HepG2 (cell line): ENCODE measurements around the gene MAP3K14. TPM values are rescaled to one million over a fixed set of nuclear protein-coding genes. Genes with fewer than 3 reads are reported as not detected.

Experiments used
- ATF4 ChIP-seq, 2 experiments: fragments of 450-650 bp in 1 of 2; sonication (generic) in 1 of 2; formaldehyde crosslinking; IDR thresholded peaks; 2 replicates each; pipeline versions ENCODE4 v1.5.0 to v1.8.0; 2020 to 2022; ENCODE audit warnings: mild to moderate bottlenecking in 1 of 2, missing genetic modification reagents in 1 of 2
- CAMTA2 ChIP-seq: sonication (generic); formaldehyde crosslinking; IDR thresholded peaks from 2 replicates; pipeline ENCODE4 v1.4.0; 2020; ENCODE audit warnings: mild to moderate bottlenecking, missing genetic modification reagents, borderline replicate concordance
- CREB3 ChIP-seq: sonication (generic); formaldehyde crosslinking; IDR thresholded peaks from 2 replicates; pipeline ENCODE4 v1.5.0; 2020; ENCODE audit warnings: missing genetic modification reagents
- DPF2 ChIP-seq: sonication (generic); formaldehyde crosslinking; IDR thresholded peaks from 2 replicates; pipeline ENCODE4 v1.4.0; 2020; ENCODE audit warnings: mild to moderate bottlenecking, low read depth, missing genetic modification reagents, borderline replicate concordance
- E2F1 ChIP-seq: sonication (generic); formaldehyde crosslinking; IDR thresholded peaks from 2 replicates; pipeline ENCODE4 v1.5.0; 2020; ENCODE audit warnings: missing genetic modification reagents
- ELF4 ChIP-seq: sonication (generic); formaldehyde crosslinking; IDR thresholded peaks from 2 replicates; pipeline ENCODE4 v1.5.0; 2020; ENCODE audit warnings: missing genetic modification reagents, mild to moderate bottlenecking, moderate library complexity, borderline replicate concordance
- KDM5A ChIP-seq: fragments of 200-600 bp; sonication (generic); IDR thresholded peaks from 2 replicates; pipeline ENCODE4 v1.7.0; 2018; ENCODE audit warnings: antibody characterized with exemption, mild to moderate bottlenecking, low read length, borderline replicate concordance
- MYPOP ChIP-seq: sonication (generic); formaldehyde crosslinking; IDR thresholded peaks from 2 replicates; pipeline ENCODE4 v1.8.1; 2023; ENCODE audit warnings: mild to moderate bottlenecking, moderate library complexity, missing genetic modification reagents
- NFRKB ChIP-seq: fragments of 450-650 bp; IDR thresholded peaks from 2 replicates; pipeline ENCODE4 v1.6.1; 2017
- REPIN1 ChIP-seq: sonication (generic); formaldehyde crosslinking; IDR thresholded peaks from 2 replicates; pipeline ENCODE4 v1.8.0; 2022; ENCODE audit warnings: missing genetic modification reagents, low read depth, mild to moderate bottlenecking, borderline replicate concordance
- ZBTB49 ChIP-seq: sonication (generic); formaldehyde crosslinking; IDR thresholded peaks from 2 replicates; pipeline ENCODE4 v1.4.0; 2020; ENCODE audit warnings: missing genetic modification reagents, borderline replicate concordance
- ZFP36 ChIP-seq: fragments of 150-350 bp; IDR thresholded peaks from 2 replicates; pipeline ENCODE4 v1.6.1; 2018; ENCODE audit warnings: borderline replicate concordance, low read length, low read depth; ENCODE audit not compliant: partially characterized antibody
- ZFY ChIP-seq: sonication (generic); formaldehyde crosslinking; IDR thresholded peaks from 2 replicates; pipeline ENCODE4 v1.4.0; 2020; ENCODE audit warnings: missing genetic modification reagents
- ZNF17 ChIP-seq: sonication (generic); formaldehyde crosslinking; IDR thresholded peaks from 2 replicates; pipeline ENCODE4 v1.5.0; 2020; ENCODE audit warnings: mild to moderate bottlenecking, missing genetic modification reagents
- ZNF274 ChIP-seq: sonication (generic); formaldehyde crosslinking; IDR thresholded peaks from 2 replicates; pipeline ENCODE4 v1.5.1; 2020; ENCODE audit warnings: mild to moderate bottlenecking, missing genetic modification reagents
- ZNF383 ChIP-seq: sonication (generic); formaldehyde crosslinking; IDR thresholded peaks from 2 replicates; pipeline ENCODE4 v1.4.0; 2020; ENCODE audit warnings: missing genetic modification reagents, mild to moderate bottlenecking, borderline replicate concordance
- ZNF414 ChIP-seq: sonication (generic); formaldehyde crosslinking; IDR thresholded peaks from 2 replicates; pipeline ENCODE4 v1.5.0; 2020; ENCODE audit warnings: missing genetic modification reagents
- ZNF501 ChIP-seq: sonication (generic); formaldehyde crosslinking; IDR thresholded peaks from 2 replicates; pipeline ENCODE4 v1.5.1; 2020; ENCODE audit warnings: mild to moderate bottlenecking, moderate library complexity, missing genetic modification reagents
- ZNF883 ChIP-seq: sonication (generic); formaldehyde crosslinking; IDR thresholded peaks from 2 replicates; pipeline ENCODE4 v1.5.1; 2020; ENCODE audit warnings: mild to moderate bottlenecking, missing genetic modification reagents; ENCODE audit errors: not compliant biosample characterization
- ZSCAN9 ChIP-seq: IDR thresholded peaks from 2 replicates; pipeline ENCODE4 v1.6.1; 2016; ENCODE audit warnings: borderline replicate concordance
- polyA plus RNA-seq, 8 experiments: library from polyadenylated mRNA; depleted of rRNA in 3 of 8; stranded (reverse) in 7 of 8; unstranded in 1 of 8; fragments of >200 nt; fragmentation: Illumina TruSeq in 4 of 8; extraction: Trizol in 4 of 8; gene quantifications; 2 replicates each; pipeline versions ENCODE4 v1.2.1 to v1.2.3, GENCODE V29; 2011 to 2016; ENCODE audit warnings: low read depth in 4 of 8, missing spikeins in 1 of 8, mixed read lengths in 1 of 8; ENCODE audit not compliant: insufficient read depth in 1 of 8
- total RNA-seq, 5 experiments: library from RNA; depleted of rRNA; stranded (reverse); fragments of >200 nt; fragmentation: Illumina TruSeq; extraction: Trizol; gene quantifications; 2 replicates each; pipeline ENCODE4 v1.2.3, GENCODE V29; 2016; ENCODE audit warnings: low read depth in 1 of 5

The MAP3K14 gene
- total and polyA plus RNA-seq, 2 of the 13 experiments (the other 11 are each of a cell fraction or from before 2014, with no cell fraction given) = 2.6 TPM

- no peak for TF ChIP-seq ZFP36
- TF ChIP-seq ZFY = peak; percentile 50
- peak; percentile 78; the same call in 1 of the 2 replicates for TF ChIP-seq MYPOP (CRISPR knock-in tag)
- TF ChIP-seq CAMTA2 = no peak
- no peak for TF ChIP-seq DPF2 (CRISPR knock-in tag)
- no peak for TF ChIP-seq ZNF414
- TF ChIP-seq E2F1 (CRISPR knock-in tag) = peak; percentile 63; the same call in 1 of the 2 replicates
- TF ChIP-seq ZNF883 = no peak
- no peak for TF ChIP-seq KDM5A
- TF ChIP-seq ATF4 (CRISPR knock-in tag; IDR thresholded peaks at IDR 0.05) = peak in 1 of 2 experiments; percentile 35; a peak in 1 of 4 replicates
- TF ChIP-seq ZNF383 (CRISPR knock-in tag) = no peak
- no peak for TF ChIP-seq NFRKB
- TF ChIP-seq ELF4 (CRISPR knock-in tag) = no peak
- TF ChIP-seq ZNF501 (CRISPR knock-in tag) = no peak; the same call in none of the 2 replicates
- TF ChIP-seq ZNF17 (CRISPR knock-in tag) = no peak
- no peak for TF ChIP-seq CREB3 (CRISPR knock-in tag)
- TF ChIP-seq ZNF274 (CRISPR knock-in tag) = no peak; the same call in 1 of the 2 replicates
- 0 out of 2 replicates have a peak, but pooled peaks have one; percentile 46 for TF ChIP-seq REPIN1 (CRISPR knock-in tag)
- peak; percentile 20; the same call in 1 of the 2 replicates for TF ChIP-seq ZSCAN9 (CRISPR knock-in tag)
- no peak for TF ChIP-seq ZBTB49 (CRISPR knock-in tag)
Measured at GRCh38 chr17:45247429-45248131, 69.2 kb downstream of the MAP3K14 start (continued).
